ENCODE measurements around the gene CLEC4A. TPM values are rescaled to one million over a fixed set of nuclear protein-coding genes. Genes with fewer than 3 reads are reported as not detected.
"Not testable (repeated sequence)": the region's sequence is repeated elsewhere in the genome, so short reads cannot be mapped to it uniquely, and the experiment has no call there.

Gene CLEC4A
- total RNA-seq, 2 experiments from 2014 or later, result 0.28 TPM; not detected in 1

DNA sequence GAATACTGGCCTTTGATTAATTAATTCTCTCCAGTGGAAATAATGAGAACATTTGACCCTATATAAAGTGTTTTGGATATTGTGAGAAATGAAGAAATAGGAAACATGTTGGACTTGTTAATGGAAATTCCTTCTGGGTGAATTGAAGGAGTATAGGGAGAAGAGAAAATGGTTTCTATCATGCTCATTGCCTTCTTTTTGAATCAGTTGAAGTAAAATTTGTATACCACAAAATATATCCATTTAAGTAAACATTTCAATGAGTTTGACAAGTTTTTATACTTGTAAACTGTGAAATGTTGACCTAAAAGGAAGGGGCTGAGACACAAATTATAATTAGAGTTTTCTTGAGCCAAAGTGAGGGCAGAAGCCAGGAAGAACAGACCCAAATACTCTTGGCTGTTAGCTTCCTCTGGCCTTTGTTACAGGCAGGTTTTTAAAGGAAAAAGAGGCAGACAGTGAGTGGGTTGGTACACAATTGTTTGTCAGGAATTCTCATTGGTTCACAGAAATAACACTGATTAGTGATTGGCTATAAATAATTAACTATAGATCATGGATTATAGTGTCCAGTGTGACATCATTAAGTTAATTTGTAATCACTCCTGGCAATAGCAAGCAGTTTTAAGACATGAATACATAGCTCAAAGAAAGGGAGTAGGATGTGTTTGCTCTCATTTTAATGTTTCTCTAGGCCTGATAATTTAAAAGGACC lies 34.2 kb downstream of the CLEC4A start:
- Mint-ChIP-seq H3K4me1 (peaks cover 31% of the 10 kb centered on the region), H3K4me3 (no peak overlapping the region), H3K36me3 (no peaks in the 10 kb centered on the region), H3K9me3 (no peaks in the 10 kb centered on the region), H3K27me3 (peaks cover 4% of the 10 kb centered on the region), H3K27ac (no peak overlapping the region)
- no peak for DNase-seq

DNA sequence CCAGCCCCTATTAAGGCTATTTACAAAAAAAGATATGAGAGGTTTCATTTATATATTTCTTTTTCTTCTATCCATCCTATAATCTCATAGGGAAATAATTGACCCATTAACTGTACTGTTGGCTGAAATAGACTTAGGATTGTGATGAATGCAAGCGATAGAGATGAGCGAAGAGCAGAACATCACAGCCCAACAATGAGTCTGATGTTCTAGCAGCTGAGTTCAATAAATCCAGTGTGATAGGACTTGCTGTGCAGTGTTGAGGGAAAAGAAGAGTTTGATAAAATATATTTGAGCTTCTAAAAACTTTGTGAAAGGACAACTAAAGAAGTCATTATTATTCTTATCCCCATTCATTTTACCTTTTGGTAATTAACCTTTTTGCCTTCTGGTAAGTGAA lies 49.5 kb downstream of the CLEC4A start:
- not testable (repeated sequence) for H3K27me3 Mint-ChIP-seq, H3K36me3 Mint-ChIP-seq, H3K9me3 Mint-ChIP-seq, H3K27ac Mint-ChIP-seq, H3K4me1 Mint-ChIP-seq, H3K4me3 Mint-ChIP-seq, DNase-seq

DNA sequence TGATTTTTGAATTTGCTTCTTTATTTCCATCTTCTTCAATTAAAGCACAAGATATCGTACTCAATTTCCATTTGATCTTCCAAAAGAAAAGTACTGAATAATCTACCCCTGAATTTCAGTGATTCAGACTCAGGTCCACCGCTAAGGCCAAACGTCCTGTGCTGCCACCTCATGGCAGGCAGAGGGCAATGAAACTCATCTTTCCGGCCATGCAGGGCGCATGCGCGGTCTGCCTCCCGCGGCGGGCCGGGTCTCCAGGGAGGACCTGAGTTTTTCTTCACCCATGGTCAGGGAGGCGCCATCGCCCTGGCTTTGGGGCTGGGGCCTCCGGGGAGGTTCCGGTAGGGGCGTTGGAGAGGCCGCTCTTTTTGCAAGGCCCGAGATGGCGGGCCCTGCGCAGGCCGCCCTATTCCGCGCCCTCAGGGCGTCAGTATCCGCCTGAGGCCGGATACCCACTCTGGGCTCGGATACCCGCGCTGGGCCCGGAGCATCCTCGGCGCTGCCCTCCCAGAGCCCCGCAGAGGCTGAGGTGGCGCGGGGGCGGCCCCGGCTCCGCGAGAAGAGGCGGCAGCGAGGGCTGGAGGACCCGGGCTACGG lies 56.7 kb downstream of the CLEC4A start:
- H3K27ac Mint-ChIP-seq, result peak overlapping the region; percentile 86
- H3K9me3 Mint-ChIP-seq, H3K27me3 Mint-ChIP-seq, H3K36me3 Mint-ChIP-seq: not testable (repeated sequence)
- peak overlapping the region; percentile 80 for H3K4me3 Mint-ChIP-seq
- peak; percentile 83 for DNase-seq
- peaks cover 12% of the 10 kb centered on the region for H3K4me1 Mint-ChIP-seq

DNA sequence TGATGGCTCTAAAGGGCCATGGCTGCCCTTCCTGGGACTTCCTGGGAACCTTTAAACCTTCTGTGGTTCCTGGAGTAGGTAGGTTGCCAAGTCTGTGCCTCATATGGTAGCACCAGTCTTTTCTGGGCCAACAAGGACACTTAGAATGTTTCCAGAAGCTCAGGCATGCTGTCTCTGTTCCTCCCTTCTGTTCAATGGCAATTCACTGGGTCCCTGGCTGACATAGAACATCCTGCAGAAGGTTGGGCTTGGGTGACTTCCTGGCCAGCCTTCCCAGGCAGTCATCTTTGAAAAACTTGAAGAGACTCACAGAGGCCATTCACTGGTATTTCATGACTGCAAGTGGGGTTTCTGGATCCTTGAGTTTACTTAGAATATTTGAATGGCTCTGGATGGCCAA lies 57.9 kb downstream of the CLEC4A start:
- H3K9me3 Mint-ChIP-seq, DNase-seq, H3K36me3 Mint-ChIP-seq, H3K27me3 Mint-ChIP-seq, H3K27ac Mint-ChIP-seq: not testable (repeated sequence)
- Mint-ChIP-seq H3K4me1 (peaks cover 12% of the 10 kb centered on the region), H3K4me3 (peak overlapping the region; percentile 77)

DNA sequence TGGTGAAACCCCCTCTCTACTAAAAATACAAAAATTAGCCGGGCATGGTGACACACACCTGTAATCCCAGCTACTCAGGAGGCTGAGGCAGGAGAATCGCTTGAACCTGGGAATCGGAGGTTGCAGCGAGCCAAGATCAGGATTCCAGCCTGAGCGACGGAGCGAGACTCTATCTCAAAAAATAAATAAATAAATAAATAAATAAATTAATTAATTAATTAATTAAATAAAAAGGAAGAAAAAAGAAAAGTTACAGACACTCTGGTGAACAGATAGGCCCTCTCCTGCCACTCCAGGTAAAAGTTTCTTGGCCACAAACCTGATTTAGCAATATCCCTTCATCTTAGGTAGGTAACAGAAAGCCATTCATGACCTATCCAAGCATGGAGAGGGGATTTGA lies 59.5 kb downstream of the CLEC4A start:
- peaks cover 12% of the 10 kb centered on the region for H3K4me1 Mint-ChIP-seq
- H3K27me3 Mint-ChIP-seq, H3K4me3 Mint-ChIP-seq, H3K36me3 Mint-ChIP-seq, H3K9me3 Mint-ChIP-seq, DNase-seq, H3K27ac Mint-ChIP-seq: not testable (repeated sequence)

DNA sequence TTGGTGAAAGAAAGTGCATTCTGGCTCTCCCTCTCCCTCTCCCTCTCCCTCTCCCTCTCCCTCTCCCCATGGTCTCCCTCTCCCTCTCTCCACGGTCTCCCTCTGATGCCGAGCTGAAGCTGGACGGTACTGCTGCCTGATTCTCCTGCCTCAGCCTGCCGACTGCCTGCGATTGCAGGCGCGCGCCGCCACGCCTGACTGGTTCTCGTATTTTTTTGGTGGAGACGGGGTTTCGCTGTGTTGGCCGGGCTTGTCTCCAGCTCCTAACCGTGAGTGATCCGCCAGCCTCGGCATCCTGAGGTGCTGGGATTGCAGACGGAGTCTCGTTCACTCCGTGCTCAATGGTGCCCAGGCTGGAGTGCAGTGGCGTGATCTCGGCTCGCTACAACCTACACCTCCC lies 59.9 kb downstream of the CLEC4A start:
- H3K4me3 Mint-ChIP-seq, H3K27ac Mint-ChIP-seq, H3K27me3 Mint-ChIP-seq, H3K36me3 Mint-ChIP-seq, DNase-seq, H3K9me3 Mint-ChIP-seq: not testable (repeated sequence)
- peaks cover 12% of the 10 kb centered on the region for H3K4me1 Mint-ChIP-seq

DNA sequence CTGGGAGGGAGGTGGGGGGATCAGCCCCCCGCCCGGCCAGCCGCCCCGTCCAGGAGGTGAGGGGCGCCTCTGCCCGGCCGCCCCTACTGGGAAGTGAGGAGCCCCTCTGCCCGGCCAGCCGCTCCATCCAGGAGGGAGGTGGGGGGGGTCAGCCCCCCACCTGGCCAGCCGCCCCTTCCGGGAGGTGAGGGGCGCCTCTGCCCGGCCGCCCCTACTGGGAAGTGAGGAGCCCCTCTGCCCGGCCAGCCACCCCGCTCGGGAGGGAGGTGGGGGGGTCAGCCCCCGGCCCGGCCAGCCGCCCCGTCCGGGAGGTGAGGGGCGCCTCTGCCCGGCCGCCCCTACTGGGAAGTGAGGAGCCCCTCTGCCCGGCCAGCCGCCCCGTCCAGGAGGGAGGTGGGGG lies 60.8 kb downstream of the CLEC4A start:
- H3K27ac Mint-ChIP-seq, H3K27me3 Mint-ChIP-seq, H3K36me3 Mint-ChIP-seq, DNase-seq, H3K9me3 Mint-ChIP-seq, H3K4me3 Mint-ChIP-seq: not testable (repeated sequence)
- H3K4me1 Mint-ChIP-seq, result peaks cover 12% of the 10 kb centered on the region

DNA sequence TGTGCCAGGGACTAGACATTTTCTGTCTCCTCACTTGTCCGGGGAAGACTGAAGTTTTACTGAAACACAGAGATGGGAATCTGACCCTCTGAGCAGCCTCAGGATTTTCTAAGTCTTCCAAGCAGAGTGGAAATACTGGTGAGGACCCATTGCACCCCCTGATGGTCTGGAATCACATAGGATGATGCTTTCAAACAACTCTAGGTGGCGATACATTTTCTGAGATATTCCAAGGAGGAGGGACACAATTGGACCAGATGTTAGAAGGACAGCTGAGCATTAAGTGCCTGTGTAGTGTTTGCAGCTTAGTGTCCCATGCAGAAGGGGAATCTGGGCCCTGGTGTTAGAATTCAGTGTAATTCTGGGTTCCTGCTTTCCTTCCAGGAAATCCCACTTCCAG lies 64.7 kb downstream of the CLEC4A start:
- not testable (repeated sequence) for DNase-seq, H3K36me3 Mint-ChIP-seq, H3K27ac Mint-ChIP-seq, H3K27me3 Mint-ChIP-seq, H3K4me1 Mint-ChIP-seq, H3K9me3 Mint-ChIP-seq, H3K4me3 Mint-ChIP-seq

Other genes starting within 250 kb of the CLEC4A start
- 100 to 1,000 TPM; 125 to 147 TPM for gene SLC2A3, start 187.4 kb upstream of the CLEC4A start, total RNA-seq
- 10 to 100 TPM; 15.5 to 15.9 TPM for gene FOXJ2, start 90.9 kb upstream of the CLEC4A start, total RNA-seq
- 1 to 10 TPM; 2.6 to 2.7 TPM for gene C3AR1, start 57.3 kb upstream of the CLEC4A start, total RNA-seq
- gene NECAP1, start 41.3 kb upstream of the CLEC4A start, total RNA-seq, result 10 to 100 TPM; 26.5 to 28.2 TPM
- gene ZNF705A, start 33.4 kb downstream of the CLEC4A start, total RNA-seq, result not detected
- gene FAM90A1, start 104.0 kb downstream of the CLEC4A start, total RNA-seq, result under 1 TPM; 0.40 to 0.41 TPM

All from activated naive CD8-positive, alpha-beta T cell treated with anti-CD3 and anti-CD28 coated beads for 36 hours (primary cell).